IgD-negative memory B cell (primary cell): ENCODE measurements around the gene SIGLEC15. TPM values are rescaled to one million over a fixed set of nuclear protein-coding genes. Genes with fewer than 3 reads are reported as not detected.
"Not testable (repeated sequence)": the region's sequence is repeated elsewhere in the genome, so short reads cannot be mapped to it uniquely, and the experiment has no call there.

Source experiments
- H3K27ac Mint-ChIP-seq, 3 donors: one replicate each; pipeline ENCODE4 v1.8.0; 2020 to 2022; ENCODE audit warnings: mild to moderate bottlenecking in 3 of 3, mixed read lengths in 3 of 3, moderate library complexity in 1 of 3
- H3K27me3 Mint-ChIP-seq: one replicate; pipeline ENCODE4 v1.8.0; 2021; ENCODE audit warnings: mixed read lengths
- H3K36me3 Mint-ChIP-seq: one replicate; pipeline ENCODE4 v1.8.0; 2020; ENCODE audit warnings: mild to moderate bottlenecking, mixed read lengths
- H3K4me1 Mint-ChIP-seq, 3 donors: one replicate each; pipeline ENCODE4 v1.8.0; 2020 to 2022; ENCODE audit warnings: mixed read lengths in 3 of 3, mild to moderate bottlenecking in 1 of 3
- H3K4me3 Mint-ChIP-seq, 4 donors: one replicate each; pipeline ENCODE4 v1.8.0; 2020 to 2022; ENCODE audit warnings: mild to moderate bottlenecking in 4 of 4, mixed read lengths in 4 of 4, moderate library complexity in 3 of 4
- H3K9me3 Mint-ChIP-seq, 3 donors: one replicate each; pipeline ENCODE4 v1.8.0; 2020 to 2021; ENCODE audit warnings: mixed read lengths in 3 of 3, mild to moderate bottlenecking in 1 of 3
- polyA plus RNA-seq: library from polyadenylated mRNA; unstranded; fragments of 300-500 nt; fragmentation: Illumina TruSeq; gene quantifications from one replicate; pipeline ENCODE4 v1.2.3, GENCODE V29; 2021

The SIGLEC15 gene
- polyA plus RNA-seq, 1 donor from 2014 or later = not detected

DNA sequence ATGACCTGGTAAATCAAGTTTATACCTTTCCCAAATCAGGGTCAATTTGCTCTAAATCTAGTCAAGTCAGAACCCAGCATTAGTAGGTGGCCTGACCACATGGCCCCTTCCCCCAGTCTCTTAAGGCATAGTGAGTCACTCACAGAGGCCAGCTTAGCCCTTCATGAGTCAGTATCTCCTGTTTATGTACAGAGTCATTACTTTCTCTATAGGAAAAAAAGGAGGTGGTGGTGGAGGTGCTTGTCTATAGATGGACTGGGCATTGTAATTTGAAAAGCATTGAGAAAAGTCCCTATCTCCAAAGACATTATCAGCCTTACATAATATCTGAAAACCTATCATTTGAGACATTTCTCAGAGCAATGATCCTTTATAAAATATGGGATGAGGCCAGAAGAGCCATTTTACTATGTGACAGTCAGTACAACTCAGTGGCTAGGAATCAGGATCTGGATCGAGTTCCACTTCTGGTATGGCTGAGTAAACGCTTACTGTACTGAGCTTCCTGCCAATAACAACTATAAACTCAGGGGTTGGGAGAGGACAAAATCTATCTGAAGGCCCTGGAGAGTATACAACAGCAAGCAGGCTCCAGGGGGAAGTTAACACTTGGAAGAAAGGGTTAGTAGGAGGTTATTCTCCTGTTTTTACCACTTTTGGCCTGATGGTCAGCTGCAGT lies 22.5 kb upstream of the SIGLEC15 start:
- H3K36me3 Mint-ChIP-seq = no peaks in the 10 kb centered on the region
- H3K4me3 Mint-ChIP-seq = no peak overlapping the region
- H3K4me1 Mint-ChIP-seq = no peaks in the 10 kb centered on the region
- H3K27ac Mint-ChIP-seq = no peak overlapping the region
- peaks cover 0 to 6% (median 2%) of the 10 kb centered on the region in 3 donors for H3K9me3 Mint-ChIP-seq
- peaks cover 14% of the 10 kb centered on the region for H3K27me3 Mint-ChIP-seq

DNA sequence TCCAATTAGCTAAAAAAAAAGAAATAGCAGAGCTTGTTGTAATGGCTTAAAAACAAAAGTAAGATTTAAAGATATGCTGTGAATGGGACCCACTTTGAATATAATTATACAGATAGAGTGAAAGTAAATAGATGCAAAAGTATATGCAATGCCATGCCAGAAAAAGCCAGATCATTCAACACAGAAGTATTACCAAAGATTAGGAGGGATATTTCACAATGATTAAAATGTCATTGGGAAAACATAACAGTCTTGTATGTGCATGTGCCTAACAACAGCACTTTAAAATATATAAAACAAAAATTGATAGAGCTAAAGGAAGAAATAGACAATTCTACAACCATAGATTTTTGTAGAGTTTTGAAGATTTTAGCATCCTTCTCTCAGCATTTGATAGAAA lies 19.9 kb upstream of the SIGLEC15 start:
- Mint-ChIP-seq H3K27ac (no peak overlapping the region), H3K9me3 (peaks cover 0 to 7% (median 2%) of the 10 kb centered on the region in 3 donors), H3K4me1 (no peaks in the 10 kb centered on the region)

DNA sequence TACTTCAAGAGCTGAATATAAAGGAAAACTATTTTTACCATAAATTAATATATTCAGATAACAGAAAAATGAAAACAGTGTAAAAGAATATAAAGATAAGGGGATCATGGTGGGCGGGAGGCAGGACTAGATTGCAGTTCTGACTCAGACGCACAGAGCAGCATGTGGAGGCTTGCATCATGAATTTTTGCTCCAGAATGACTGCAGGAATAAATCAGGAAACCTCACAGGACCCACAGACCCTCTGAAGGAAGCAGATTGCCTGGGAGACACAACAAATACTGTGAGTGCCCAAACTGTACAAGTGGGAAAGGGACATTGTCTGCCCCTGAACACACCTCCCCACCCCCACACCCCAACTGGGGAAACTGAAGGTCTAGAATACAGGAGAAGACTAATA lies 19.2 kb upstream of the SIGLEC15 start:
- H3K9me3 Mint-ChIP-seq = peaks cover 0 to 9% (median 2%) of the 10 kb centered on the region in 3 donors
- H3K36me3 Mint-ChIP-seq = no peaks in the 10 kb centered on the region
- no peaks in the 10 kb centered on the region for H3K4me1 Mint-ChIP-seq
- H3K27me3 Mint-ChIP-seq = peaks cover 12% of the 10 kb centered on the region
- no peak overlapping the region for H3K27ac Mint-ChIP-seq
- H3K4me3 Mint-ChIP-seq = no peak overlapping the region

More for the DNA sequence above, 19.9 kb upstream of the SIGLEC15 start:
- Mint-ChIP-seq H3K36me3 (no peaks in the 10 kb centered on the region), H3K4me3 (no peak overlapping the region), H3K27me3 (peaks cover 15% of the 10 kb centered on the region)

DNA sequence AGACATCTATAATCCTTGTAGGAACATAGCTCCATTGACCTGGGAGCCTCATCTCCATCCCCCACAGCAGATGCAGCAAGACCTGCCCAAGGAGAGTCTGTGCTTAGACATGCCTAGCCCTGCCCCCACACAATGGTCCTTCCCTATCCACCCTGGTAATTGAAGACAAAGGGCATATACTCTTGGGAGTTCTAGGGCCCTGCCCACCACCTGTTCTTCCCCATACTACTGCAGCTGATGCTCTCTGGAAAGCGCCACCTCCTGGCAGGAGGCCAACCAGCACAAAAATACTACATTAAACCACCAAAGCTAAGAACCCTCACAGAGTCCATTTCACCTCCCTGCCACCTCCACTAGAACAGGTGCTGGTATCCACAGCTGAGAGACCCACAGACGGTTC lies 18.3 kb upstream of the SIGLEC15 start:
- not testable (repeated sequence) for H3K36me3 Mint-ChIP-seq, H3K4me1 Mint-ChIP-seq, H3K4me3 Mint-ChIP-seq, H3K27me3 Mint-ChIP-seq, H3K27ac Mint-ChIP-seq
- H3K9me3 Mint-ChIP-seq = peaks cover 0 to 10% (median 2%) of the 10 kb centered on the region in 3 donors

DNA sequence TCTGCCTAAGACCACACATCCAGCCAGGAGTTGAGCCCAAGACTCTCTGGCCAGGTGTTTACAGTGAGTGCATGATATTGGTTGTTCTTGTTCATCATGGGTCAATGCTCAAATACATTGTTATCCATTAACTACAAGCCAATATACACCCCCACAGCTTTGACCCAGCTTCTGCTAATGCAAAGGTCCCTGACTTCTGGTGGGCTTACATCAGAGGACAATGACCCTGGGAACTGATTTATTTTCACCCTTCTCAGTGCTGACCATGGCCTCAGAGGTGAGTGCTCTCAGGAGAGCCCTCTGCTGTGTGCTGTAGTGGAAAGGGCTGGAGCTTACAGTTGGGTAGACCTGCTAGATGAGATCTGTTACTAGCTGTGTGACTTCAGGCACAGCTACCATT lies 10.7 kb upstream of the SIGLEC15 start:
- H3K4me1 Mint-ChIP-seq, H3K36me3 Mint-ChIP-seq, H3K27ac Mint-ChIP-seq, H3K4me3 Mint-ChIP-seq, H3K27me3 Mint-ChIP-seq, H3K9me3 Mint-ChIP-seq: not testable (repeated sequence)

DNA sequence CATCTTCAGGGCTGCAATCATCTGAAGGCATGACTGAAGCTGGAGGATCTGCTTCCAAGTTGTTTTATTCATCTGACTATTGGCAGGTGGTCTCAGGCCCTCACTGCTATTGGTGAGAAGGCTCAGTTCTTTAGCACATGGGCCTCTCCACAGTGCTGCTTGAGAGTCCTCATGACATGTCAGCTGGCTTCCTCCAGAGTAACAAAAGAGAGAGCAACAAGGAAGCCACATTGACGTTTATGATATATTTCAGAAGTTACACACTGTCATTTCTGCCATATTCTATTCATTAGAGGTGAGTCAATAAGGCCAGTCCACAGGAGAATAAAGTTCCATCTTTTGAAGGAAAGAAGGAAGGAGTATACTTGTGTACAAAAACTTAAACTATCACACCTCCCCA lies 7.9 kb upstream of the SIGLEC15 start:
- Mint-ChIP-seq H3K36me3 (no peaks in the 10 kb centered on the region), H3K9me3 (peaks cover 4 to 14% (median 9%) of the 10 kb centered on the region in 3 donors), H3K4me1 (no peaks in the 10 kb centered on the region), H3K4me3 (no peak overlapping the region), H3K27ac (no peak overlapping the region), H3K27me3 (peaks cover 17% of the 10 kb centered on the region)

DNA sequence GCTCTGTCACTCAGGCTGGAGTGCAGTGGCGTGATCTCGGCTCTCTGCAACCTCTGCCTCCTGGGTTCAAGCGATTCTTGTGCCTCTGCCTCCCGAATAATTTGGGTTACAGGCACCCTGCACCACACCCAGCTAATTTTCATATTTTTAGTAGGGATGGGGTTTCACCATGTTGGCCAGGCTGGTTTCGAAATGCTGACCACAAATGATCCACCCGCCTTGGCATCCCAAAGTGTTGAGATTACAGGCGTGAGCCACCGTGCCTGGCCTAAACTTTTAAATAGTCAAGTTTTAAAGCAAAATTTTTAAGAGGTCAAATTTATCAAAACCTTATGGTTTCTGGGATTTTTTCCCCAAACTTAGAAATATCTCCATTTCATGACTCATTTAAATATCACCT lies 6.7 kb upstream of the SIGLEC15 start:
- not testable (repeated sequence) for H3K4me3 Mint-ChIP-seq, H3K4me1 Mint-ChIP-seq, H3K27ac Mint-ChIP-seq, H3K36me3 Mint-ChIP-seq
- Mint-ChIP-seq H3K27me3 (peaks cover 15% of the 10 kb centered on the region), H3K9me3 (peaks cover 4 to 14% (median 9%) of the 10 kb centered on the region in 3 donors)

DNA sequence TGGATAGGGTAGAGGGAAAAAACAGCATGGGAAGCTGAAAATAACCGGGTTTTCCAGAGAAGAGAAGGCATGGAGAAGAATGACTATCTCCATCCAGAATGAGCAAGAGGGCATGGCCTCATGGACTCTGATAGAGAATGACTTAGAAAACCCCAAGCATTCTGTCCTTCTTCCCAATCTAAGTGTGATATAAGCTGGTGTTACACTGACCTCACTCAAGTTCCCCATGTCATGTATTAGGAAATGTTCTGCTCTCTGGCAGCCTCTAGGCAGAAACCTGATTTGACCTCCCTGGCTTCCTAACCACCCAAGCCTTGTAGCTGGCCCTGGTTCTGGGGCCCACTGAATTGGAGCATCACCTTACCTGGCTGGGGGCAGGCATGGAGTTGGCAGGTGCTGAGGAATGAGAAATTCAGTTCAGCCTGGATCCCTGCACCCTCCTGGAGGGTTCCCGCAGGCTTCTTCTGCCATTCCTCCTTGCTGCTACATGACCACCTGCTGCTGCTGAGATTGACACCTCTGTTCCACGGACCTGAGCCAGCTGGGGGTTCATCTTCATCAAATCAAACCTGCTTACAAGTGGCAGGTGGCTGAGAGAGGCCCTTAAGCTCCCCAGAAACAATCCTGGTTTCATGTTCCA lies 5.2 kb upstream of the SIGLEC15 start:
- H3K4me3 Mint-ChIP-seq = no peak overlapping the region
- H3K36me3 Mint-ChIP-seq = no peaks in the 10 kb centered on the region
- H3K4me1 Mint-ChIP-seq = no peaks in the 10 kb centered on the region
- H3K9me3 Mint-ChIP-seq = peaks cover 4 to 14% (median 9%) of the 10 kb centered on the region in 3 donors
- H3K27me3 Mint-ChIP-seq = peaks cover 15% of the 10 kb centered on the region
- H3K27ac Mint-ChIP-seq = no peak overlapping the region

DNA sequence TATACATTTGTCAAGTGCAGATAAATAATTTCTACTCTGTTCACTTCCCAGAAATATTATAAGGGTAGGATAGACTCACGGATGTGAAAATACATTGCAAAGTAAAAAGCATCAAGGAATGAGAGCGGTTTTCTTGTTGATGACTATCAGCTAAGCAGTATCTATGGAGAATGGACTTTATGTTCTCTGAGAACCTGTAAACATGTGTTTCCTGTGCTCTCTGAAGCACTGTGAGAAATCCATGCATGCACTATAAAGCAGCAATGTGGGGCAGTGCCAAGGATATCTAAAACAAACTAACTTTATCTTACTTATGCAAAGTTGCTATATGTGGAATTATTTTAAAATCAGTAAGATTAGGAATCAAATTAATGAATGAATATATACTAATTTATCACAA lies 4.4 kb upstream of the SIGLEC15 start:
- H3K27me3 Mint-ChIP-seq = peaks cover 15% of the 10 kb centered on the region
- H3K4me1 Mint-ChIP-seq = peaks cover 1 to 5% (median 4%) of the 10 kb centered on the region in 3 donors
- H3K27ac Mint-ChIP-seq = no peak overlapping the region
- H3K4me3 Mint-ChIP-seq = no peak overlapping the region
- no peaks in the 10 kb centered on the region for H3K36me3 Mint-ChIP-seq
- H3K9me3 Mint-ChIP-seq = peaks cover 4 to 14% (median 9%) of the 10 kb centered on the region in 3 donors

DNA sequence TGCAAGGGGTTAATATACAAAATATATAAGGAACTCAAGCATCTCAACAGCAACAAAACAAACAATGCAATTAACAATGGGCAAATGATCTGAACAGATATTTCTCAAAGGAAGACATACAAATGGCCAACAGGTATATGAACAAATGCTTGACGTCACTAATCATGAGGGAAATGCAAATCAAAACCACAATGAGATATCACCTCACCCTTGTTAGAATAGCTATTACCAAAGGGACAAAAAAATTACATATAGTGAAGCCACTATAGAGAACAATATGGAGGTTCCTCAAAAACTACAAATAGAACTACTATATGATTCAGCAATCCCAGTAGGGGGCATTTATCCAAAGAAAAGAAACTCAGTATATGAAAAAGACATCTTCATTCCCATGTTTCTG lies 3.8 kb upstream of the SIGLEC15 start:
- Mint-ChIP-seq H3K36me3 (no peaks in the 10 kb centered on the region), H3K4me1 (peaks cover 3 to 5% (median 5%) of the 10 kb centered on the region in 3 donors), H3K4me3 (no peak overlapping the region), H3K27me3 (peaks cover 13% of the 10 kb centered on the region), H3K27ac (no peak overlapping the region), H3K9me3 (peaks cover 4 to 9% (median 6%) of the 10 kb centered on the region in 3 donors)

DNA sequence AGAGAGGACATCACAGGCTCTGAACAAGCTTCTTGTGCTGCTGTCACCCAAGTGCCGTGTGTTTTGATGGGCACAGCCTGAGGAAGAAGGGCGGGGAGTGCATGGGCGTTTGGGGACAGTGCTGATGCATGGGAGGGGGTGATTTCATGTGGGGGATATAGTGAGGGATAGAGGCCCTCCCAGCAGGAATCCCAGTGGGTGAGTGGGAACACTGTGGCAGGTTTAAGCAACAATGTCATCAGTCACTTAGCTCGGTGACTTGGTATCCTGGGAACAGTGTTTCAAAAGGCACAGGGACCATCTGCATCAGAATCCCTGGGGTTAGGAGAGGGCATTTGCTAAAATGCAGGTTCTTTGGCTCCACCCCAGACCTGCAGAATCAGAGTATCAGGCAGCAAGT lies 609 bp downstream of the SIGLEC15 start:
- Mint-ChIP-seq H3K9me3 (peaks cover 4 to 7% (median 6%) of the 10 kb centered on the region in 3 donors), H3K4me3 (no peak overlapping the region), H3K36me3 (no peaks in the 10 kb centered on the region), H3K27me3 (peaks cover 3% of the 10 kb centered on the region), H3K4me1 (peaks cover 8 to 13% (median 10%) of the 10 kb centered on the region in 3 donors), H3K27ac (peak overlapping the region in 1 of 3 donors; percentile 68)

DNA sequence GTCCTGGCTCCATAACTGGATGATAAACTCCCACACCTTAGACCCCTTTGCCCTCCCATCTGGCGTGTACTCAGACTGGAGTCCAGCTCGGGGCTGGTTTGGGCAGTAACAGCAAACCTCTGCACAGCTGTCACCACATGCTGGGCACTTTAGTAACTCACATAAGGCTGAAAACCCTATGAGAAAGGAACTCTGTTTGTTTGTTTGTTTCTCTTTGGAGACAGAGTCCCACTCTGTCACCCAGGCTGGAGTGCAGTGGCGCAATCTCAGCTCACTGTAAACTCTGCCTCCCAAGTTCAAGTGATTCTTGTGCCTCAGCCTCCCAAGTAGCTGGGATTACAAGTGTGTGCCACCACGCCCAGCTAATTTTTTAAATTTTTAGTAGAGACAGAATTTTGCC lies 1.2 kb downstream of the SIGLEC15 start:
- H3K4me3 Mint-ChIP-seq, H3K9me3 Mint-ChIP-seq, H3K36me3 Mint-ChIP-seq, H3K27me3 Mint-ChIP-seq: not testable (repeated sequence)
- peak overlapping the region in 1 of 3 donors; percentile 69 for H3K27ac Mint-ChIP-seq
- H3K4me1 Mint-ChIP-seq = peaks cover 8 to 13% (median 10%) of the 10 kb centered on the region in 3 donors

DNA sequence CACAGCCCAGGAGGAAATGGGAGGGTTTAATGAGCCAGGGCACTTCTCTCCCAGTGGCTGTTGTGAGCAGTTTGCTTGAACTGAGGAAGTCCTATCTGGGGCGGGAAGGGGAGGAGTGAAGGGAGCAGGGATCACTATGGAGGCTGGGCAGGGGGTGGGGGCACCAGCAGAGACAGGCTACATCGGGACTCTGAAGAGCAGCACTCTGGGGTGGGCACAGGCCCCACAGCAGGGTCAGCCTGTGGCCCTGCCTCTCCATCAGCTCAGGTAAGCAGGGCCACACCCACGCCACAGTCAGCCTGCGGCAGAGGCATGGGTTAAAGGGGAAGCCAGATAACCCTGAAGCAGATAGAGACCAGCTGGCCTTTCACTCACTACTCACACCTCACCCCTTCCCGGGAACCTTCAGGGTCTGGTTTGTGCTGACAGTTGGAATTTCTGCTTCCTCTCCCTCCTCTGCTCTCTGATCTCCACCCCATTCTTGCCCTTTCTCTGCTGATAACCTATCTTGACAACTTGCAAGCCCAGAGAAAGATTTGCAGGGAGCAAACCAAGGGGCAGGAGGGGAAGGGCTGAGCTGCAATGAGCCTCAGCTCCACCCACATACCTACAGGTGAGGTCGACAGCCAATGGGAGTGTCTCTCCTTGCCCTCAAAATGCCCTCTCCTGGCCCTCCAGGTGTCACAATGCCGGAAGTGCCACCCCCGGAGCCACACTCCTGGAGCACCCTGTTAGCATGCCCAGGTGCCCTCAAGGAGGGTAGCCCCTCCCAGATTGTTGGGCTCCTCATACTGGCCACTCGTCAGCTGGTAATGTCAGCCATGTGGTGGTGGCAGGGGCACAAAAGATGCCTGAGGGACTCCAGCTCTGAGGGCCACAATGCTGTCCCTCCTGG lies 3.7 kb downstream of the SIGLEC15 start:
- H3K4me1 Mint-ChIP-seq = peaks cover 8 to 13% (median 10%) of the 10 kb centered on the region in 3 donors
- H3K36me3 Mint-ChIP-seq = no peaks in the 10 kb centered on the region
- H3K27me3 Mint-ChIP-seq = peaks cover 11% of the 10 kb centered on the region
- no peak overlapping the region for H3K27ac Mint-ChIP-seq
- H3K4me3 Mint-ChIP-seq = no peak overlapping the region
- no peaks in the 10 kb centered on the region for H3K9me3 Mint-ChIP-seq

DNA sequence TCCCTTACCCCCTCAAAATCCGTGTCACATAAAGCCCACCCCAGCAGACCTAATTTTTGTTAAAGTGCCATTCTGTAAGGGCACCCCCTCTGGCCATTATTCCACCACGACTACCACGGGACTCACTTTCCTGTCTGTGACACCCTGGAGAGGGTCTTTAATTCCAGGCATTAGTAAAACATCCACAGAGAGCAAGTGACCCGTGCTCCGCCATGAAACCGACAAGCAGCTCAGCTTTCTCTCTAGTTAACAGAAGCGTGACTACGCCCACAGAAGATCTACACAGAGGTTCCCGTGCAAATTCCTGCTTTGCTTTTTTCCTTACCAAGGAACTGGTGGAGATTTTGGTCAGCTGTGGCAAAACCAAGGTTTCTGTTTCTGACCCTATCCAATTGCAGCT lies 4.4 kb downstream of the SIGLEC15 start:
- Mint-ChIP-seq H3K9me3 (no peaks in the 10 kb centered on the region), H3K4me1 (peaks cover 8 to 13% (median 10%) of the 10 kb centered on the region in 3 donors), H3K4me3 (no peak overlapping the region), H3K36me3 (no peaks in the 10 kb centered on the region), H3K27me3 (peaks cover 14% of the 10 kb centered on the region), H3K27ac (no peak overlapping the region)

DNA sequence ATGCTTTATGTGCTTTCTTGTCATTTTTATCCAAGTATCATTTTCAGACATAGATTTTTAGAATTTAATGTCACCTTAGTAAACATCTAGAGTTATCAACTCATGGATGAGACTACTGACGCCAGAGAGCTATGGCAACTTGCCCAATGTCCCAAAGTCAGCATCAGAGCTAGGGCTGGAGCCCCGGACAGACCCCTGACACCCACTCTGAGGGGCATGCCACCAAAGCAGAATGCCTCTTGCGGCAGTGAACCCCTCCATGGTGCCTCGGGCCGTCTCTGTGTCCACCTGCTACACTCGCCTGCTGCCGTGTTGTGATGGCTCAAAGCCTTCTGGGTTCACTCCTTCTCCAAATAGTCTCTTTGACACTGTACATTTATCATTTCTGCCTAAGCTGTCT lies 5.4 kb downstream of the SIGLEC15 start:
- Mint-ChIP-seq H3K27me3 (peaks cover 18% of the 10 kb centered on the region), H3K27ac (no peak overlapping the region), H3K4me1 (peaks cover 7 to 9% (median 7%) of the 10 kb centered on the region in 3 donors), H3K4me3 (no peak overlapping the region), H3K9me3 (peaks cover 0 to 2% (median 0%) of the 10 kb centered on the region in 3 donors), H3K36me3 (no peaks in the 10 kb centered on the region)
